Endothelial cell of umbilical vein (primary cell): ENCODE results near the gene CNOT1. TPM values are rescaled to one million over a fixed set of nuclear protein-coding genes. Genes with fewer than 3 reads are reported as not detected.

Source experiments
- BruUV-seq: library from RNA; stranded (reverse); fragments of 400-500 nt; replicated peaks from 2 replicates; lab custom pipeline; 2021; lab: Mats Ljungman, UMichigan
- CTCF ChIA-PET: fragments of 300-600, 350-600 bp; sonication (Branson Sonifier 250); formaldehyde crosslinking; loops from one replicate; lab custom pipeline; 2021; ENCODE audit warnings: antibody characterized with exemption, inconsistent platforms; lab: Charles Lee
- POLR2A ChIA-PET: fragments of 300-600, 350-600 bp; sonication (Branson Sonifier 250); formaldehyde crosslinking; loops from one replicate; lab custom pipeline; 2021; ENCODE audit warnings: antibody characterized with exemption, inconsistent platforms; lab: Charles Lee
- DNase-seq: peaks from one replicate; pipeline ENCODE4 v3.0.0-alpha.2; 2011; ENCODE audit warnings: low read depth, low spot score
- FAIRE-seq: peaks from 2 replicates; lab custom pipeline; 2011; peaks lifted over from hg19 to GRCh38; lab: Jason Lieb, UNC
- H2AFZ ChIP-seq: 2 replicates; pipeline ENCODE4 v1.6.0; 2012; ENCODE audit warnings: low read depth, low read length, control low read depth, inconsistent platforms
- H3K27ac ChIP-seq: 2 replicates; pipeline ENCODE4 v1.5.1; 2011; ENCODE audit warnings: low read depth, mild to moderate bottlenecking, control low read depth, low read length, moderate library complexity; ENCODE audit not compliant: insufficient read depth
- H3K27me3 ChIP-seq, 2 experiments: 2 replicates each; pipeline versions ENCODE4 v1.6.0 to v1.6.1; 2011; ENCODE audit warnings: low read length in 2 of 2, mixed read lengths in 1 of 2; ENCODE audit not compliant: control insufficient read depth in 2 of 2, insufficient read depth in 2 of 2
- H3K36me3 ChIP-seq, 2 experiments: 2 replicates in 1 of 2; 3 replicates in 1 of 2; pipeline ENCODE4 v1.5.1; 2011; ENCODE audit warnings: low read length in 2 of 2, mild to moderate bottlenecking in 1 of 2, moderate library complexity in 1 of 2; ENCODE audit not compliant: control insufficient read depth in 2 of 2, insufficient read depth in 2 of 2; ENCODE audit errors: extremely low read depth in 1 of 2
- H3K4me1 ChIP-seq: 3 replicates; pipeline ENCODE4 v1.5.1; 2011; ENCODE audit warnings: mild to moderate bottlenecking, low read length; ENCODE audit not compliant: control insufficient read depth, insufficient read depth; ENCODE audit errors: extremely low read depth
- H3K4me2 ChIP-seq: 2 replicates; pipeline ENCODE4 v1.6.1; 2011; ENCODE audit warnings: low read length, control low read depth, mixed read lengths; ENCODE audit not compliant: insufficient read depth
- H3K4me3 ChIP-seq, 3 experiments: fragments of 200-600 bp in 1 of 3; sonication (generic), shearing (Covaris generic) in 1 of 3; replicated peaks in 1 of 3; 2 replicates each; pipeline ENCODE4 v1.5.1; 2011 to 2016; ENCODE audit warnings: control low read depth in 3 of 3, low read length in 3 of 3, mild to moderate bottlenecking in 2 of 3, inconsistent platforms in 1 of 3, low read depth in 1 of 3, moderate library complexity in 1 of 3; ENCODE audit not compliant: insufficient read depth in 1 of 3
- H3K79me2 ChIP-seq: 2 replicates; pipeline ENCODE4 v1.6.0; 2012; ENCODE audit warnings: low read length, inconsistent platforms; ENCODE audit not compliant: control insufficient read depth, insufficient read depth
- H3K9ac ChIP-seq: replicated peaks from 2 replicates; pipeline ENCODE3; 2011; ENCODE audit warnings: low read length, control low read depth; ENCODE audit not compliant: insufficient read depth; ENCODE audit errors: extremely low read depth
- H3K9me1 ChIP-seq: replicated peaks from 3 replicates; pipeline ENCODE4 v1.6.0; 2011; ENCODE audit warnings: mild to moderate bottlenecking, low read length; ENCODE audit not compliant: control insufficient read depth, insufficient read depth; ENCODE audit errors: extremely low read depth
- H3K9me3 ChIP-seq: replicated peaks from 2 replicates; pipeline ENCODE4 v1.5.1; 2012; ENCODE audit warnings: low read length, inconsistent platforms; ENCODE audit not compliant: control insufficient read depth, insufficient read depth
- H4K20me1 ChIP-seq: replicated peaks from 2 replicates; pipeline ENCODE3; 2011; ENCODE audit warnings: mild to moderate bottlenecking, low read length; ENCODE audit not compliant: control insufficient read depth, insufficient read depth; ENCODE audit errors: extremely low read depth
- CTCF ChIP-seq, 2 donors: IDR thresholded peaks; 1 replicate in 1 of 2; 2 replicates in 1 of 2; pipeline ENCODE4 v1.5.1; 2011; ENCODE audit warnings: low read length in 2 of 2, mild to moderate bottlenecking in 2 of 2, moderate library complexity in 2 of 2, control low read depth in 1 of 2, inconsistent platforms in 1 of 2, low read depth in 1 of 2; ENCODE audit not compliant: insufficient read depth in 1 of 2; ENCODE audit errors: extremely low read depth in 1 of 2
- EZH2 ChIP-seq: IDR thresholded peaks from 2 replicates; pipeline ENCODE4 v1.6.1; 2012; ENCODE audit warnings: borderline replicate concordance, low read depth, mild to moderate bottlenecking, moderate library complexity, low read length, inconsistent platforms; ENCODE audit not compliant: severe bottlenecking
- FOS ChIP-seq: IDR thresholded peaks from 2 replicates; pipeline ENCODE4 v1.6.1; 2011; ENCODE audit warnings: mild to moderate bottlenecking, low read length, moderate library complexity, borderline replicate concordance; ENCODE audit not compliant: insufficient read depth
- GATA2 ChIP-seq: IDR thresholded peaks from 2 replicates; pipeline ENCODE4 v1.7.0; 2011; ENCODE audit warnings: low read depth, mild to moderate bottlenecking, moderate library complexity, mixed read lengths, low read length; ENCODE audit not compliant: insufficient read length, insufficient read depth
- JUN ChIP-seq: IDR thresholded peaks from 2 replicates; pipeline ENCODE4 v1.6.1; 2011; ENCODE audit warnings: borderline replicate concordance, low read depth; ENCODE audit not compliant: insufficient read length, insufficient read depth
- MAX ChIP-seq: IDR thresholded peaks from 2 replicates; pipeline ENCODE4 v1.6.1; 2011; ENCODE audit not compliant: insufficient read depth, insufficient read length
- MYC ChIP-seq: IDR thresholded peaks from one replicate; pipeline ENCODE4 v1.6.1; 2011; ENCODE audit warnings: mild to moderate bottlenecking, low read depth, low read length
- POLR2A ChIP-seq: IDR thresholded peaks from 2 replicates; pipeline ENCODE4 v1.6.1; 2012; ENCODE audit warnings: low read depth, mild to moderate bottlenecking, control low read depth, low read length
- POLR2AphosphoS5 ChIP-seq: IDR thresholded peaks from 2 replicates; pipeline ENCODE4 v1.6.1; 2012; ENCODE audit warnings: low read depth, mild to moderate bottlenecking, control low read depth, low read length, moderate library complexity; ENCODE audit not compliant: insufficient read depth
- dilution Hi-C: fragments of 300-500 bp; cut with MboI; formaldehyde crosslinking; loops from one replicate; pipeline ENCODE4 v1.15.0; 2019; ENCODE audit warnings: low sequenced_read_pairs; ENCODE audit not compliant: extremely low pct_ligation_motif_present
- intact Hi-C: fragments of 100-400 bp; cut with micrococcal nuclease; formaldehyde crosslinking; loops from one replicate; pipeline ENCODE4 v1.10.0; 2022
- polyA plus RNA-seq, 4 experiments: library from polyadenylated mRNA; depleted of rRNA in 3 of 4; stranded (reverse) in 3 of 4; unstranded in 1 of 4; fragments of >200 nt; gene quantifications; 2 replicates each; pipeline versions ENCODE4 v1.2.1 to v1.2.3, GENCODE V29; 2011 to 2012; ENCODE audit warnings: missing spikeins in 1 of 4
- total RNA-seq: library from RNA; stranded (reverse); gene quantifications from 2 replicates; pipeline ENCODE4 v1.2.3, GENCODE V29; 2021

The CNOT1 gene
- total and polyA plus RNA-seq, 2 donors (not counting 3 experiments of a cell fraction or from before 2014, with no cell fraction given), result 142 to 151 TPM

GRCh38 chr16:58548378-58548777 lies 81.2 kb downstream of the CNOT1 start:
- Histone ChIP-seq H3K27me3 (no peaks in the 10 kb centered on the region), H3K9ac (no peak overlapping the region), H3K4me3 (no peak overlapping the region), H3K4me1 (no peaks in the 10 kb centered on the region), H3K4me2 (no peak overlapping the region), H4K20me1 (peaks cover 2% of the 10 kb centered on the region), H2AFZ (no peak overlapping the region), H3K36me3 (peaks cover 25 to 53% of the 10 kb centered on the region in 2 experiments), H3K9me1 (no peaks in the 10 kb centered on the region), H3K9me3 (no peaks in the 10 kb centered on the region), H3K27ac (no peak overlapping the region), H3K79me2 (peaks cover 3% of the 10 kb centered on the region)
- POLR2A ChIA-PET, result no interaction called here
- CTCF ChIA-PET, result no interaction called here
- no TSS peak for BruUV-seq
- no peak for DNase-seq
- TF ChIP-seq POLR2A, result no peak
- TF ChIP-seq CTCF (IDR thresholded peaks at IDR 0.05; ENCODE audit: extremely low read depth in 1 of 2, insufficient read depth in 1 of 2, low read depth in 1 of 2, low read length in 2 of 2), result no peak
- no peak for TF ChIP-seq FOS
- no peak for TF ChIP-seq MYC
- no peak for TF ChIP-seq JUN
- TF ChIP-seq POLR2AphosphoS5, result no peak
- TF ChIP-seq GATA2, result no peak
- no peak for TF ChIP-seq EZH2
- TF ChIP-seq MAX, result no peak
- dilution Hi-C loops (no loop called here), intact Hi-C loops (no loop called here)
- FAIRE-seq, result no peak
